Loucy (cell line): ENCODE measurements around the gene NSDHL.

Source experiments
- EZH2phosphoT487 ChIP-seq: fragments of 200-600 bp; IDR thresholded peaks from 2 replicates; pipeline ENCODE4 v1.6.1; 2018; ENCODE audit warnings: antibody characterized with exemption, mild to moderate bottlenecking, moderate library complexity, borderline replicate concordance
- TF ChIP-seq, protein P1 (sequence below): fragments of 200-600 bp; sonication (generic); conservative IDR thresholded peaks from 2 replicates; pipeline ENCODE4 v1.5.1; 2014; ENCODE audit warnings: mild to moderate bottlenecking, antibody characterized with exemption, low read length

- TF ChIP-seq, protein P1, sequence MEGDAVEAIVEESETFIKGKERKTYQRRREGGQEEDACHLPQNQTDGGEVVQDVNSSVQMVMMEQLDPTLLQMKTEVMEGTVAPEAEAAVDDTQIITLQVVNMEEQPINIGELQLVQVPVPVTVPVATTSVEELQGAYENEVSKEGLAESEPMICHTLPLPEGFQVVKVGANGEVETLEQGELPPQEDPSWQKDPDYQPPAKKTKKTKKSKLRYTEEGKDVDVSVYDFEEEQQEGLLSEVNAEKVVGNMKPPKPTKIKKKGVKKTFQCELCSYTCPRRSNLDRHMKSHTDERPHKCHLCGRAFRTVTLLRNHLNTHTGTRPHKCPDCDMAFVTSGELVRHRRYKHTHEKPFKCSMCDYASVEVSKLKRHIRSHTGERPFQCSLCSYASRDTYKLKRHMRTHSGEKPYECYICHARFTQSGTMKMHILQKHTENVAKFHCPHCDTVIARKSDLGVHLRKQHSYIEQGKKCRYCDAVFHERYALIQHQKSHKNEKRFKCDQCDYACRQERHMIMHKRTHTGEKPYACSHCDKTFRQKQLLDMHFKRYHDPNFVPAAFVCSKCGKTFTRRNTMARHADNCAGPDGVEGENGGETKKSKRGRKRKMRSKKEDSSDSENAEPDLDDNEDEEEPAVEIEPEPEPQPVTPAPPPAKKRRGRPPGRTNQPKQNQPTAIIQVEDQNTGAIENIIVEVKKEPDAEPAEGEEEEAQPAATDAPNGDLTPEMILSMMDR, result no peak
- no peak for TF ChIP-seq EZH2phosphoT487
These were observed 72.7 kb downstream of the NSDHL start for GRCh38 chrX:152903589-152903988.
